ENCODE data around the gene CACNA2D1. TPM values are rescaled to one million over a fixed set of nuclear protein-coding genes. Genes with fewer than 3 reads are reported as not detected.

Gene CACNA2D1
- total RNA-seq, 1 experiment from 2014 or later = 25.4 TPM

DNA sequence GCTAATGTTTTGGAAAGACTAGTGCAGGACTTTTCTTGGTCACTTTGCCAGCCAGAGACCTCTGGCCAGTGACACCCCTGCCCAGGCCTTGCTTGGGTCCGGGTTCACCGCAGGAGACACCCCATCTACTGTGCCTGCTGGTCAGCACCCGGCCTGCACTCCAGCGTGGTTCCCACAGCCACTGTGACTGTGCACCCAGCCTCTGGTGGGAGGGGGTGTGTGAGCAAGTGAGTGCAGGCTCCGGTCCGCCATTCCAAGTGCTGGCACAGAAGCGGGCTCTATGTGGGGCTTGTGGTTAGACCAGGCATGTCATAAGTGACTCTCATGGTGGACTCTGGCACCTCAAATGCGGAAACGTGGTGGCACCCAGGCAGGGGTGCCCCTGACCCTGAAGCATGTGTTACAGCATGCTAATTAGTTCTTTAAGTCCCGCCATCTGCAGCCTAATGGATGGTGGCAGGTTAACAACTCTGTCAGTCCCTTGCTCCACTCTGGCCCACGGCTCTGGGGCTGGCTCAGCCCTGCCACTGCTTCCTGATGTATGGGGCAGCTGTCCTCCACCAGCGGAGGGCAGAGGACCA is 361.8 kb downstream of the CACNA2D1 start:
- no peaks in the 10 kb centered on the region; the same call in 1 of the 2 replicates for H3K9me3 ChIP-seq (replicated peaks)
- H3K27me3 ChIP-seq = no peaks in the 10 kb centered on the region
- no peaks in the 10 kb centered on the region for H3K36me3 ChIP-seq
- H3K27ac ChIP-seq = no peak overlapping the region
- no peak for DNase-seq
- H3K4me3 ChIP-seq = no peak overlapping the region
- peaks cover 2% of the 10 kb centered on the region; the same call in 1 of the 2 replicates for H3K4me1 ChIP-seq

DNA sequence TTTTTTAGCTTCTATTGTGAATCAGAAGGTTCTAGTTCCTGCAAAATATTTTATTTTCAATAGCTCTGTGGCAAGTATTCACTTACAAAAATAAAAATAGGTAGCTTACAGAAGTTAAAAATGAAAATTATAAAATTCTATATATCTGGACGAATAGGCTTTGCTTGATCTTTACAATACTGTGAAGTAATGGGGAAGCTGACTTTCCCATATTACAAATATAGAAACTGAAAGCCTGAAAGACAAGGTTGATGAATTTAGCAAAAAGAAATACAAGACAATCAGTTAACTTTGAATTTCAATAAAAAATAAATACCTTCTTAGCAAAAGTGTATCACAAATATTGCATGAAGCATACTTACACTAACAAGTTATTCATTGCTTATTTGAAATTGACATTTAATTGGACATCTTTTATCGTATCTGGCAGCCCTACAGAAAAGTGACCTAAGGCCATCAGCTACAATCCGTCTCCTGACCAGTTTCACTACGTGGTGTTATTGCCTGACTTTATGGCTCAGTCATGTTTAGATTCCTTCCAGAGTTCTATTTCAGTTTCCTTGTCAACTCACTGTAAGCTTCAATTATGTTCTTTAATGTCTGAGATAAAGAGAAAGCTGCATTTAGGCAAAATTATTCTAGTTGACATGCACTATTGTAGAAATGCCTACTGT is 363.2 kb downstream of the CACNA2D1 start:
- Histone ChIP-seq H3K4me1 (no peaks in the 10 kb centered on the region), H3K4me3 (no peak overlapping the region), H3K27me3 (no peaks in the 10 kb centered on the region), H3K9me3 (replicated peaks) (no peaks in the 10 kb centered on the region; the same call in 1 of the 2 replicates), H3K36me3 (no peaks in the 10 kb centered on the region), H3K27ac (no peak overlapping the region)
- no peak for DNase-seq

DNA sequence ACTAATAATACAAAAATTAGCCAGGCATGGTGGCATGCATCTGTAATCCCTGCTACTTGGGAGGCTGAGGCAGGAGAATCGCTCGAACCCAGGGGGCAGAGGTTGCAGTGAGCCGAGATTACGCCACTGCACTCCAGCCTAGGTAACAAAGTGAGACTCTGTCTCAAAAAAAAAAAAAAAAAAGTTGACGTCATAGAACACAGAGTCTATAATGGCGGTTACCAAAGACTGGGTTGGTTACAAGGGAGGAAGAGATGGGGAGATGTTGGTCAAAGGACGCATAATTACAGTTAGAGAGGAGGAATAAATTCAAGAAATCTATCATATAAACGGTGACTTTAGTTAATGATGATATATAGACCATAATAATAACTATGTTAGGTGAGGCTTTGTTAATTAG is 364.1 kb downstream of the CACNA2D1 start:
- Histone ChIP-seq H3K27ac (no peak overlapping the region), H3K4me1 (no peaks in the 10 kb centered on the region), H3K4me3 (no peak overlapping the region), H3K36me3 (no peaks in the 10 kb centered on the region), H3K27me3 (no peaks in the 10 kb centered on the region), H3K9me3 (replicated peaks) (no peaks in the 10 kb centered on the region; the same call in 1 of the 2 replicates)
- no peak for DNase-seq

DNA sequence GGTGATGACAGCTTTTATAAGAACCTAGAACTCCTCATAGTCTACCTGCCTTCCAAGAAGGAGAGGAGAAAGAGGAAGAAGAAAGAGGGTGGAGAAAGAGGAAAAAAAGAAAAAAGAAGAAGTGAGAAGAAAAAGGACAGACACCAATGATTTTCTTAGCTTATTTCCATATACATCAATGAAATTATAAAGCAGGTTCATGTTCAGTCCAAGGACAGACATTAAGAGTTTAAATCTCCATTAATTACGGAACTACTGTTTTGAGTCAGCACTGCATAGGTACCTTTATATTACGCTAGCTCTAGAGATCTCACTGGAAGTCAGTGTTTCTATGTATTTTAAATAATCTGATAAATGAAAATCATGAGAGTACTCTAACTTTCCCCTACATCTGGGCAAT is 364.8 kb downstream of the CACNA2D1 start:
- no peaks in the 10 kb centered on the region for H3K27me3 ChIP-seq
- no peaks in the 10 kb centered on the region for H3K36me3 ChIP-seq
- H3K27ac ChIP-seq = no peak overlapping the region
- no peaks in the 10 kb centered on the region for H3K4me1 ChIP-seq
- no peak for DNase-seq
- H3K9me3 ChIP-seq (replicated peaks) = no peaks in the 10 kb centered on the region; the same call in 1 of the 2 replicates
- no peak overlapping the region for H3K4me3 ChIP-seq

DNA sequence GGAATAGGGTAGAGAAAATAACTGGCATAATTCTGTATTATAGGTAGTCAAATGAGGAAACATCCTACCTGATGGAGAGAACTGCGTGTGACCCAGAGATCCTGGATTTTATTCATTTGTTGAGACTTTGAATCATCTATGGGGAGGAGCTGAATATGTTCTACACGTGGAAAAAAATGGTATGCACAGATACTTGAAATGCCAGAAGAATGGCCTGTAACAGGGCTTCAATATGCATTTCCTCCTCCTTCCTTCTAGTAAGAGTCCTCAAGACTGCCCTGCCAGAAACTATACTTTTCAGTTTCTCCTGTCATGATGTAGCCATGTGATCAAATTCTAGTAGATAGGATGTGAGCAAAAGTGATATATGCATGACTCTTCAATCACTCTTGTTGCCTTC is 372.1 kb downstream of the CACNA2D1 start:
- Histone ChIP-seq H3K9me3 (replicated peaks) (no peaks in the 10 kb centered on the region), H3K36me3 (no peaks in the 10 kb centered on the region), H3K27me3 (no peaks in the 10 kb centered on the region), H3K27ac (no peak overlapping the region), H3K4me1 (no peaks in the 10 kb centered on the region), H3K4me3 (no peak overlapping the region)
- no peak for DNase-seq

DNA sequence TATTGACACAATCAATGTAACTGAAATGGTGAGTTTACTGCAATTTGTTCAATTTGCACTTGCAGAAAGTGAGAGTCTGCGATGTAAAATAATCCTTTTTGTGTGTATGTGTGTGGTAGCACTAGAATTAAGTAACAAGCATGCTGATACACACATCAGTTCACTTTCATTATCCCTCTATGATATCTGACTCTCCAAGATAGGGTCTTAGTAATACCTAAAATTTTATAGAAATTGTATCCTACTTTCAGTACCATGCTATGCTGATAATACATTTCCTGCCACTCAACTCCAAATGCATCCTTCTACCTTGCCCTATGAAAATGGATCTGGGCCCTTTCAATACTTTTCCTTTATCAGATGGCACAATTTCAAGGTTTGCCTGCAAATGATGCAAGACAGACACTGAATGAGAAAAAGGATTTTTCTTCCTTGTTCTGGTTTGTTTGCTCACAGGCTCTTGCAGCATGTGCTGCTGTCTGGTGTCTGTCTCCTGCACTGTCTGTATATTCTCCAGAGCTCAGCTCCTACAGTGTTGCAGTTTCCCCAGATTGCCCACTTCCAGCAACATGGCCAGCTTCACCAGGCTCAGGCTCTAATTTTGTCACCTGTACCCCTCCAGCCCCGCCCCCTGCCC is 375.8 kb downstream of the CACNA2D1 start:
- no peaks in the 10 kb centered on the region for H3K9me3 ChIP-seq (replicated peaks)
- H3K27me3 ChIP-seq = no peaks in the 10 kb centered on the region
- H3K27ac ChIP-seq = no peak overlapping the region
- H3K36me3 ChIP-seq = 0 out of 2 replicates have a peak, but pooled peaks cover 2% of the 10 kb centered on the region
- no peaks in the 10 kb centered on the region for H3K4me1 ChIP-seq
- DNase-seq = no peak
- no peak overlapping the region for H3K4me3 ChIP-seq

DNA sequence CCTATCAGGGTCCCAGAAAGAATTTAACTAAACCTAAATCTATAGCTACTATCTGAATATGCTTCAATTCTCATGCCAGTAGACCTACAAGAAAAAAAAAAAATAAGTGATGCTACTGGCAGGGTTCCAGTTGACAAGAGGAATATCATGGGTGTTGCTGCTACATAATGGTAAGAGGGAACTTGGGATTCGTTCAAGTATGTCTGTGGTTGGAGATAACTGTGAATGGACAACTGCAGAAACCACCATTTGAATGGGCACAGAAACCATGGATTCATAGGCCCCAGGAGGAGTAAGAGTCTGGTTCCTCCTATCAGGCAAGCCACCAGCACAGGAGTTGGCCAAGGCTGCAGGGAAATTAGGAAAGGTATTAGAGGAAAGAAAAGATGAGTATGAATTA is 386.1 kb downstream of the CACNA2D1 start:
- Histone ChIP-seq H3K36me3 (0 out of 2 replicates have a peak, but pooled peaks cover 3% of the 10 kb centered on the region), H3K9me3 (replicated peaks) (no peaks in the 10 kb centered on the region), H3K27ac (no peak overlapping the region), H3K4me1 (no peaks in the 10 kb centered on the region), H3K4me3 (no peak overlapping the region), H3K27me3 (no peaks in the 10 kb centered on the region)
- DNase-seq = no peak

DNA sequence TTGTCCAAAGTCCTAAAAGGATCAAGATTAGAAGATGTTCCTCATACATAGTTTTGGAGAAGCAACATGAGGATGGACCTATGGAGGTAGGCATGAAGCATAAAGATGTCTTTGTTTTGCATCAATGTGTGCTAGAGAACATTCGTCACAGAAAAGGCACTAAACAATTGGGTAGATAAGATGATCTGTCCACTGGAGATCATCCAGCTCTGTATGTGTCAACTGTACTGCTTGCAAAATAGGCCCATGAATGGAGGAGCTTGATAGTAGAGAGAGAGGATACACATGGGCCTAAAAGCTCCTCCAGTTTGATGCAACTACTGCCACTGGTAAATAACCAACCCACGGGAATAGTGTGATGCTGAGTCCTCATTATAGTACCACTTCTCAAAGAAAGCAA is 387.3 kb downstream of the CACNA2D1 start:
- Histone ChIP-seq H3K9me3 (replicated peaks) (no peaks in the 10 kb centered on the region), H3K36me3 (0 out of 2 replicates have a peak, but pooled peaks cover 3% of the 10 kb centered on the region), H3K4me1 (no peaks in the 10 kb centered on the region), H3K27ac (no peak overlapping the region), H3K4me3 (no peak overlapping the region), H3K27me3 (no peaks in the 10 kb centered on the region)
- no peak for DNase-seq

DNA sequence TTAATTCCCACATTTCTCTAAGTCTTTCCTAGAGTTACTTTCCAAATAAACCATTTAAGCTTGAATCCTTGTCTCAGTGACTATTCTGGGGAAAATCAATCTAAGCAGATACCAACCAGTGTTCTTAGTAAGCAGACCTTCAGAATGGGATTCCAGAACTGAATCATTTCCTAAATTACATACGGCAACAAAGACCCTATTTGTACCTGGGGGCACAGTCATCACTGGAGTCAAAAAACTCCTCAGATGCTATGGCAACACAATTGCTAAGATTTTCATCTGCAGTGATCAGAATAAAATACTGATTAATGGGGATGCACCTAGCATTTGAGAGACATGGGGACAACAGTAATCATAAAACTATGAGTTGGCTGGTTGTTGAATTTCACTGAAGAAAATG is 389.0 kb downstream of the CACNA2D1 start:
- no peak overlapping the region for H3K27ac ChIP-seq
- DNase-seq = no peak

DNA sequence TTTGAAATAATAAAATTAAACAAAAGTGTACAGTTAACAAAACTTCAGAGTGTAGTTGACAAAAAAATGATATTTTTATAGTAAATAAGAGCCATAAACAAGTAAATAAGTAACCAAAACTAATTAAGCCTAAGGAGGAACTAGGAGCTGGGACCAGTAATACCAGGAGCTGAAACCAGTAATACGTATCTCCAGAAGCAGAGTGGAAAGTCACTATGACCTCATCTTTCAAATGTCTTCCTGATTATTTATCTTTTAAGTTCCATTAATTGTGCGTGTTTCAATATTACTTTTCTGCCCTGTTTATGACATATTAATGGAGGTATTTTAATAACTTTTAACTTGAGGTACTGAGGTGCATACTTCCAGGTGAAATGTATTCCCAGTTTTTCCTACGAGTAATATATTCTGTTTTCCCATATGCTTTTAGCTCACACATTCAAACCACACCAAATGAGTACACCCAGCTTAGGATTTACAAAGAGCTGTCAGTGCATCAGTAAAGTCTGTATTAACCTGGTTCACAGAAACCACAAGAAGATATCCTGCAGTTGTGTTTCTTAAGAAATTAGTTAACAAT is 390.0 kb downstream of the CACNA2D1 start:
- H3K27ac ChIP-seq = no peak overlapping the region
- no peaks in the 10 kb centered on the region for H3K9me3 ChIP-seq (replicated peaks)
- no peaks in the 10 kb centered on the region for H3K36me3 ChIP-seq
- no peaks in the 10 kb centered on the region for H3K4me1 ChIP-seq
- H3K4me3 ChIP-seq = no peak overlapping the region
- H3K27me3 ChIP-seq = no peaks in the 10 kb centered on the region
- no peak for DNase-seq

More for the DNA sequence above, 389.0 kb downstream of the CACNA2D1 start:
- Histone ChIP-seq H3K4me1 (no peaks in the 10 kb centered on the region), H3K36me3 (0 out of 2 replicates have a peak, but pooled peaks cover 3% of the 10 kb centered on the region), H3K9me3 (replicated peaks) (no peaks in the 10 kb centered on the region), H3K4me3 (no peak overlapping the region), H3K27me3 (no peaks in the 10 kb centered on the region)

DNA sequence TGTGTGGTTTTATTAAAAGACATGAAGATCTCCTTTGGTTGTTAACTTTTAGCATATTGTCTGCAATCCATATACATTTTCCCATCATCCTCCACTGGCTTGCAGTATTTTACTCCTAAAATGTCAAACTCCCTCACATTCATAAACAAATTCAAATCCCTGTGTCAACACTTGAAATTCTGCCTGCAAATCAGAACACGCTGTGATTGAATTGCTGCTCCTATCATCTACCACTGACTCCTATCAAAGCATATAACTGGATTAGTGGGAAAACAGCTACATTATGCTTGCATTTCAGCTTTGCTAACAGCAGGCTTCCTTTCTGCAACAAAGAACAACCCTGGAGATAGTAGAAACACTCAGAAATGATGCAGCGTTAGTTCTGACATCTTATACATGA is 392.0 kb downstream of the CACNA2D1 start:
- H3K9me3 ChIP-seq (replicated peaks) = no peaks in the 10 kb centered on the region

DNA sequence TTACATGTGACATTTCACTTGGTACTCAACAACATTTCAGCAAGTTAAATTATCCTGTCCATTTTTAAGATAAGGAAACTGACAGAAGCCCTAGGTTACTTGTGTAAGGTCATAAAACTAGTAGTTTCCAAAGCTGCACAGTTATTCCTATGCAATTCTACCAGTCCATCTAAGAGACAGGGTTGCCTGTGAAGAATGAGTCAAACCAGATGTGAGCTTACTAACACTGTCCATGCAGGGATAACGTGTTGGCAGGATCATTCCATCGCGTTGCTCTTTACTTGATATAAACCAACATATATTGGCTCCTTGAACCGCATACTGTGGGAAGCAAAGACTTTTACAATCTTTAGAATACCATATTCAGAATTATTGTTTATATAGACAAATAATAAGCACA is 392.8 kb downstream of the CACNA2D1 start:
- DNase-seq = no peak
- H3K27me3 ChIP-seq = no peaks in the 10 kb centered on the region
- H3K9me3 ChIP-seq (replicated peaks) = no peaks in the 10 kb centered on the region
- H3K36me3 ChIP-seq = no peaks in the 10 kb centered on the region
- no peak overlapping the region for H3K4me3 ChIP-seq
- no peak overlapping the region for H3K27ac ChIP-seq
- H3K4me1 ChIP-seq = no peaks in the 10 kb centered on the region

More for the DNA sequence above, 392.0 kb downstream of the CACNA2D1 start:
- H3K4me1 ChIP-seq = no peaks in the 10 kb centered on the region
- no peaks in the 10 kb centered on the region for H3K36me3 ChIP-seq
- H3K4me3 ChIP-seq = no peak overlapping the region
- H3K27ac ChIP-seq = no peak overlapping the region
- no peak for DNase-seq
- no peaks in the 10 kb centered on the region for H3K27me3 ChIP-seq

DNA sequence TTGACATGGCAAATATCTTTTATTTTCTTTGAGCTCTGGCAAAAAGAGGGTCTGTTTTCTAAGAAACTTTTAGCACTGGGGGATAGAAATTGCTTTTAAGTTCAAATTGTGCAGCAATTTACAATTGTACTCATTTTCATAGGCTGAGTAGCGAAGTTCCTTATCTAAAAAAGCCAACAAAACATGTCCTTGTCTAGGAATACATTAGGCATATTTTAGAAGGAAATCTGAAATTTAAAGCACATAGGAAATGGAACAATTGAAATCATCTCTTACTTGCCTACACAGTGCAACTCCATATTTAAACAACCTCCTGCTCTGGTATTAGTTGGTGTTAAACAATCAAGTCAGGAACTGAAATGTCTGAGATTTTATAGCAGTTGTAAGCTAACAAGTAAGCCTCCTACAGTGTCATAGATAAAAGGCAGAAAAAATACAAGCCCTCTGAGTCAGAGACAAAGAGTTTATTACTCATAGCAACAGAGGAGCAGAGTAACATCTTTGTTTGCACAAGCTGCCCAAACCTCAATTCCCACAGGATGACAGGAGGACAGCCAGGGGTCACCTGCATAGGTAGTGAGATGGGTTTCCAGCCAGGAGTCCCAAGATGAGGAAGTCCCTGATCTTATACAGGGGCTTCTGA is 393.6 kb downstream of the CACNA2D1 start:
- no peaks in the 10 kb centered on the region for H3K4me1 ChIP-seq
- no peak overlapping the region for H3K4me3 ChIP-seq
- H3K27ac ChIP-seq = no peak overlapping the region
- DNase-seq = no peak
- H3K9me3 ChIP-seq (replicated peaks) = no peaks in the 10 kb centered on the region
- H3K36me3 ChIP-seq = no peaks in the 10 kb centered on the region
- no peaks in the 10 kb centered on the region for H3K27me3 ChIP-seq

DNA sequence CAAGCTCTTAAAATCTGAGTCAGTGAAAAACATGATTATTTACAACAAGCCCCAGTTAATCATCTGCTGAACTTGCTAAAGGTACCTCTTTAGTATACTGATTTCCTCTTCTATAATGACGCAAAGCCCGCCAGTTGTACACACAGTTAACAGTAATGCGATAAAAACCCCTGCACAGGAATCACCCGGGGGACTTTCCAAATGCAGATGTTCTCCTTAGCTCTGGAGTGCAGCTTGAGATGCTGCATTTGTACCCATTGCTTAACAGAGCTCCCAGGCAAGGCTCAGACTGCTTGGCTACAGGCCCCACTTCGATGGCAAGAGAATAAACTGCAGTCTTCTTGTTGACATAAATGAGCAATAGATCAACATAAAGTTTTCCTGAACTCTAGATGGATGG is 394.1 kb downstream of the CACNA2D1 start:
- H3K4me1 ChIP-seq = no peaks in the 10 kb centered on the region
- no peak overlapping the region for H3K27ac ChIP-seq
- no peaks in the 10 kb centered on the region for H3K9me3 ChIP-seq (replicated peaks)
- no peak for DNase-seq
- no peaks in the 10 kb centered on the region for H3K36me3 ChIP-seq
- H3K4me3 ChIP-seq = no peak overlapping the region
- H3K27me3 ChIP-seq = no peaks in the 10 kb centered on the region
